HEK293 (cell line): ENCODE results near the gene GPR162.

ENCODE experiments used
- GLIS2 ChIP-seq: fragments of 450-650 bp; formaldehyde crosslinking; IDR thresholded peaks from 2 replicates; pipeline ENCODE4 v1.5.1; 2016; ENCODE audit warnings: missing biosample characterization, missing genetic modification characterization
- KLF8 ChIP-seq: fragments of 450-650 bp; formaldehyde crosslinking; IDR thresholded peaks from 2 replicates; pipeline ENCODE4 v1.5.1; 2016; ENCODE audit warnings: missing biosample characterization, missing genetic modification characterization
- OSR2 ChIP-seq: fragments of 450-650 bp; formaldehyde crosslinking; IDR thresholded peaks from 2 replicates; pipeline ENCODE4 v1.5.1; 2016; ENCODE audit warnings: missing biosample characterization, missing genetic modification characterization
- PRDM6 ChIP-seq: fragments of 450-650 bp; formaldehyde crosslinking; IDR thresholded peaks from 2 replicates; pipeline ENCODE4 v1.5.1; 2017; ENCODE audit warnings: missing biosample characterization, missing genetic modification characterization
- REPIN1 ChIP-seq: fragments of 450-650 bp; formaldehyde crosslinking; IDR thresholded peaks from 2 replicates; pipeline ENCODE4 v1.5.1; 2017; ENCODE audit warnings: missing biosample characterization, missing genetic modification characterization, low read depth
- ZBTB7A ChIP-seq: fragments of 450-650 bp; formaldehyde crosslinking; IDR thresholded peaks from 2 replicates; pipeline ENCODE4 v1.5.1; 2016; ENCODE audit warnings: low read depth, missing biosample characterization, missing genetic modification characterization
- ZEB2 ChIP-seq: fragments of 450-650 bp; formaldehyde crosslinking; IDR thresholded peaks from 2 replicates; pipeline ENCODE4 v1.5.1; 2016; ENCODE audit warnings: missing biosample characterization, missing genetic modification characterization
- ZFP37 ChIP-seq: fragments of 450-650 bp; formaldehyde crosslinking; IDR thresholded peaks from 2 replicates; pipeline ENCODE4 v1.5.1; 2016; ENCODE audit warnings: missing biosample characterization, missing genetic modification characterization
- ZFP69B ChIP-seq: fragments of 450-650 bp; formaldehyde crosslinking; IDR thresholded peaks from 2 replicates; pipeline ENCODE4 v1.5.1; 2016; ENCODE audit warnings: missing biosample characterization, missing genetic modification characterization
- ZNF10 ChIP-seq: fragments of 450-650 bp; formaldehyde crosslinking; IDR thresholded peaks from 2 replicates; pipeline ENCODE4 v1.5.1; 2017; ENCODE audit warnings: missing biosample characterization, missing genetic modification characterization
- ZNF169 ChIP-seq: fragments of 450-650 bp; formaldehyde crosslinking; IDR thresholded peaks from 2 replicates; pipeline ENCODE4 v1.5.1; 2016; ENCODE audit warnings: missing biosample characterization, missing genetic modification characterization
- ZNF175 ChIP-seq: fragments of 450-650 bp; formaldehyde crosslinking; IDR thresholded peaks from 2 replicates; pipeline ENCODE4 v1.5.1; 2016; ENCODE audit warnings: missing biosample characterization, missing genetic modification characterization
- ZNF202 ChIP-seq: fragments of 450-650 bp; formaldehyde crosslinking; IDR thresholded peaks from 2 replicates; pipeline ENCODE4 v1.5.1; 2016; ENCODE audit warnings: missing biosample characterization, missing genetic modification characterization, borderline replicate concordance
- ZNF223 ChIP-seq: fragments of 450-650 bp; formaldehyde crosslinking; IDR thresholded peaks from 2 replicates; pipeline ENCODE4 v1.5.1; 2016; ENCODE audit warnings: missing biosample characterization, missing genetic modification characterization
- ZNF23 ChIP-seq: fragments of 450-650 bp; formaldehyde crosslinking; IDR thresholded peaks from 2 replicates; pipeline ENCODE4 v1.5.1; 2016; ENCODE audit warnings: missing biosample characterization, missing genetic modification characterization, borderline replicate concordance
- ZNF266 ChIP-seq: fragments of 450-650 bp; formaldehyde crosslinking; IDR thresholded peaks from 2 replicates; pipeline ENCODE4 v1.5.1; 2016; ENCODE audit warnings: missing biosample characterization, missing genetic modification characterization, low read depth
- ZNF366 ChIP-seq: fragments of 450-650 bp; formaldehyde crosslinking; conservative IDR thresholded peaks from 2 replicates; pipeline ENCODE4 v1.5.1; 2016; ENCODE audit warnings: missing biosample characterization, missing genetic modification characterization
- ZNF398 ChIP-seq: fragments of 450-650 bp; formaldehyde crosslinking; IDR thresholded peaks from 2 replicates; pipeline ENCODE4 v1.5.1; 2017; ENCODE audit warnings: missing biosample characterization, missing genetic modification characterization
- ZNF416 ChIP-seq: fragments of 450-650 bp; formaldehyde crosslinking; IDR thresholded peaks from 2 replicates; pipeline ENCODE4 v1.5.1; 2016; ENCODE audit warnings: missing biosample characterization, missing genetic modification characterization
- ZNF621 ChIP-seq: fragments of 450-650 bp; formaldehyde crosslinking; IDR thresholded peaks from 2 replicates; pipeline ENCODE4 v1.5.1; 2017; ENCODE audit warnings: missing biosample characterization, missing genetic modification characterization
- ZNF843 ChIP-seq: fragments of 450-650 bp; formaldehyde crosslinking; IDR thresholded peaks from 2 replicates; pipeline ENCODE4 v1.5.1; 2016; ENCODE audit warnings: missing biosample characterization, missing genetic modification characterization
- ZSCAN5A ChIP-seq: fragments of 450-650 bp; formaldehyde crosslinking; IDR thresholded peaks from 2 replicates; pipeline ENCODE4 v1.5.1; 2016; ENCODE audit warnings: missing biosample characterization, missing genetic modification characterization
- TF ChIP-seq, protein P1 (sequence below): fragments of 450-650 bp; formaldehyde crosslinking; IDR thresholded peaks from 2 replicates; pipeline ENCODE4 v1.5.1; 2016; ENCODE audit warnings: missing biosample characterization, missing genetic modification characterization
- TF ChIP-seq, protein P2 (sequence below): fragments of 450-650 bp; formaldehyde crosslinking; IDR thresholded peaks from 2 replicates; pipeline ENCODE4 v1.5.1; 2017; ENCODE audit warnings: missing biosample characterization, mild to moderate bottlenecking, missing genetic modification characterization, moderate library complexity
- TF ChIP-seq, protein P3 (sequence below): fragments of 450-650 bp; IDR thresholded peaks from 2 replicates; pipeline ENCODE4 v1.5.1; 2018; ENCODE audit warnings: missing biosample characterization, missing genetic modification characterization
- TF ChIP-seq, protein P4 (sequence below): fragments of 450-650 bp; formaldehyde crosslinking; IDR thresholded peaks from 2 replicates; pipeline ENCODE4 v1.5.1; 2016; ENCODE audit warnings: missing biosample characterization, missing genetic modification characterization, borderline replicate concordance

Gene GPR162

DNA sequence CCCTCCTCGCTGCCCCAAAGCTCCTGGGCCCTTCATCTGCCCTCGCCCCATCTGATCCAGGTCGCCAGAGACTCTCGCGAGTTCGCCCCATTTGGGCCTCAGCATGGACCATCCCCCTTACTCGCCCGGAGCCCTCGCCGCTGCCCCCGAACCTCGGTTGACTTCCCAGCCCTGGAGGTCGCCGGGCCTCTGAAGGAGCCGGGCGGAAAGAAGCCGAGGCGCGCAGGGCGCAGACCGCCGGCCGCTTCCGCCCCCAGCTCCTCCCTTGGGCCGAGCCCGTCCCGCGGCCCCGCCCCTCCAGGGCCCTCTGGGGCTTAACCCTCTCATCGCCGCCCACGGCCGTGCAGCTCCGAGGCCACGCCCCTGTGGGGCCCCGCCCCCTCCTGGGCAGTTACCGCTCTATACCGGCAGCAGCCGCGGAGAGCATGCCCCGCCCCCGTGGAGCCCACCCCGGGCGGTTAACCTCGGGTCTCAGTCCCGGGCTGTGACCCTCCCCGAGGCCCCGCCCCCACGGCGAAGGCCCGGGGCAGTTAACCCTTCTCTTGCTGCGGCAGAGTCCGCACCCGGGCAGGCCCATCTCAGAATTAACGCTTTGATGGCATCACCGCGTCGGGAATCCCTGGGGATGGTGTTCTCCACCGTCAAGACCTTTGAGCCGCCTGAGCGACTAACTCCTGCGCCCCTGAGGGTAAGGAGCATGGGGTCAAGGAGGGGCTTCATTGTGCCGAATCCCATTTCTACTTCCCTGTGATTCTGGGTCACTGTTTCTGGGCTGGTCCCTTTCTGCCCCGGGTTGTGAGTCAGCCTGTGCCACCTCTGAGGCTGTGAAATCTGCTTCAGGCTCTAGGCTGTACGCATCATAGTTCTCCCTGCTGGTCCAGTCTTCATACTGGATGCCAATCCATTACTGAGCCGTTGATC lies 51.7 kb downstream of the GPR162 start, which contains the start of gene SPSB2 (continued):
- TF ChIP-seq ZNF23 (tag by site-specific recombination), result no peak
- no peak for TF ChIP-seq ZBTB7A (tag by site-specific recombination)
- TF ChIP-seq, protein P1, sequence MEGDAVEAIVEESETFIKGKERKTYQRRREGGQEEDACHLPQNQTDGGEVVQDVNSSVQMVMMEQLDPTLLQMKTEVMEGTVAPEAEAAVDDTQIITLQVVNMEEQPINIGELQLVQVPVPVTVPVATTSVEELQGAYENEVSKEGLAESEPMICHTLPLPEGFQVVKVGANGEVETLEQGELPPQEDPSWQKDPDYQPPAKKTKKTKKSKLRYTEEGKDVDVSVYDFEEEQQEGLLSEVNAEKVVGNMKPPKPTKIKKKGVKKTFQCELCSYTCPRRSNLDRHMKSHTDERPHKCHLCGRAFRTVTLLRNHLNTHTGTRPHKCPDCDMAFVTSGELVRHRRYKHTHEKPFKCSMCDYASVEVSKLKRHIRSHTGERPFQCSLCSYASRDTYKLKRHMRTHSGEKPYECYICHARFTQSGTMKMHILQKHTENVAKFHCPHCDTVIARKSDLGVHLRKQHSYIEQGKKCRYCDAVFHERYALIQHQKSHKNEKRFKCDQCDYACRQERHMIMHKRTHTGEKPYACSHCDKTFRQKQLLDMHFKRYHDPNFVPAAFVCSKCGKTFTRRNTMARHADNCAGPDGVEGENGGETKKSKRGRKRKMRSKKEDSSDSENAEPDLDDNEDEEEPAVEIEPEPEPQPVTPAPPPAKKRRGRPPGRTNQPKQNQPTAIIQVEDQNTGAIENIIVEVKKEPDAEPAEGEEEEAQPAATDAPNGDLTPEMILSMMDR, result no peak
- TF ChIP-seq GLIS2 (tag by site-specific recombination), result peak; percentile 77
- TF ChIP-seq ZNF621 (tag by site-specific recombination), result no peak
- no peak for TF ChIP-seq ZNF266 (tag by site-specific recombination)
- TF ChIP-seq ZNF202 (tag by site-specific recombination), result no peak
- TF ChIP-seq, protein P2, sequence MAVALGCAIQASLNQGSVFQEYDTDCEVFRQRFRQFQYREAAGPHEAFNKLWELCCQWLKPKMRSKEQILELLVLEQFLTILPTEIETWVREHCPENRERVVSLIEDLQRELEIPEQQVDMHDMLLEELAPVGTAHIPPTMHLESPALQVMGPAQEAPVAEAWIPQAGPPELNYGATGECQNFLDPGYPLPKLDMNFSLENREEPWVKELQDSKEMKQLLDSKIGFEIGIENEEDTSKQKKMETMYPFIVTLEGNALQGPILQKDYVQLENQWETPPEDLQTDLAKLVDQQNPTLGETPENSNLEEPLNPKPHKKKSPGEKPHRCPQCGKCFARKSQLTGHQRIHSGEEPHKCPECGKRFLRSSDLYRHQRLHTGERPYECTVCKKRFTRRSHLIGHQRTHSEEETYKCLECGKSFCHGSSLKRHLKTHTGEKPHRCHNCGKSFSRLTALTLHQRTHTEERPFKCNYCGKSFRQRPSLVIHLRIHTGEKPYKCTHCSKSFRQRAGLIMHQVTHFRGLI, result no peak
- TF ChIP-seq ZFP69B, result peak; percentile 51; the same call in 1 of the 2 replicates
- peak; percentile 93 for TF ChIP-seq ZNF223
- peak; percentile 79 for TF ChIP-seq OSR2
- TF ChIP-seq ZNF398 (tag by site-specific recombination), result no peak
- no peak for TF ChIP-seq ZFP37 (tag by site-specific recombination)
- no peak for TF ChIP-seq PRDM6 (tag by site-specific recombination)
- TF ChIP-seq, protein P3, sequence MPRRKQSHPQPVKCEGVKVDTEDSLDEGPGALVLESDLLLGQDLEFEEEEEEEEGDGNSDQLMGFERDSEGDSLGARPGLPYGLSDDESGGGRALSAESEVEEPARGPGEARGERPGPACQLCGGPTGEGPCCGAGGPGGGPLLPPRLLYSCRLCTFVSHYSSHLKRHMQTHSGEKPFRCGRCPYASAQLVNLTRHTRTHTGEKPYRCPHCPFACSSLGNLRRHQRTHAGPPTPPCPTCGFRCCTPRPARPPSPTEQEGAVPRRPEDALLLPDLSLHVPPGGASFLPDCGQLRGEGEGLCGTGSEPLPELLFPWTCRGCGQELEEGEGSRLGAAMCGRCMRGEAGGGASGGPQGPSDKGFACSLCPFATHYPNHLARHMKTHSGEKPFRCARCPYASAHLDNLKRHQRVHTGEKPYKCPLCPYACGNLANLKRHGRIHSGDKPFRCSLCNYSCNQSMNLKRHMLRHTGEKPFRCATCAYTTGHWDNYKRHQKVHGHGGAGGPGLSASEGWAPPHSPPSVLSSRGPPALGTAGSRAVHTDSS, result no peak
- no peak for TF ChIP-seq ZSCAN5A (tag by site-specific recombination)
- TF ChIP-seq, protein P4, sequence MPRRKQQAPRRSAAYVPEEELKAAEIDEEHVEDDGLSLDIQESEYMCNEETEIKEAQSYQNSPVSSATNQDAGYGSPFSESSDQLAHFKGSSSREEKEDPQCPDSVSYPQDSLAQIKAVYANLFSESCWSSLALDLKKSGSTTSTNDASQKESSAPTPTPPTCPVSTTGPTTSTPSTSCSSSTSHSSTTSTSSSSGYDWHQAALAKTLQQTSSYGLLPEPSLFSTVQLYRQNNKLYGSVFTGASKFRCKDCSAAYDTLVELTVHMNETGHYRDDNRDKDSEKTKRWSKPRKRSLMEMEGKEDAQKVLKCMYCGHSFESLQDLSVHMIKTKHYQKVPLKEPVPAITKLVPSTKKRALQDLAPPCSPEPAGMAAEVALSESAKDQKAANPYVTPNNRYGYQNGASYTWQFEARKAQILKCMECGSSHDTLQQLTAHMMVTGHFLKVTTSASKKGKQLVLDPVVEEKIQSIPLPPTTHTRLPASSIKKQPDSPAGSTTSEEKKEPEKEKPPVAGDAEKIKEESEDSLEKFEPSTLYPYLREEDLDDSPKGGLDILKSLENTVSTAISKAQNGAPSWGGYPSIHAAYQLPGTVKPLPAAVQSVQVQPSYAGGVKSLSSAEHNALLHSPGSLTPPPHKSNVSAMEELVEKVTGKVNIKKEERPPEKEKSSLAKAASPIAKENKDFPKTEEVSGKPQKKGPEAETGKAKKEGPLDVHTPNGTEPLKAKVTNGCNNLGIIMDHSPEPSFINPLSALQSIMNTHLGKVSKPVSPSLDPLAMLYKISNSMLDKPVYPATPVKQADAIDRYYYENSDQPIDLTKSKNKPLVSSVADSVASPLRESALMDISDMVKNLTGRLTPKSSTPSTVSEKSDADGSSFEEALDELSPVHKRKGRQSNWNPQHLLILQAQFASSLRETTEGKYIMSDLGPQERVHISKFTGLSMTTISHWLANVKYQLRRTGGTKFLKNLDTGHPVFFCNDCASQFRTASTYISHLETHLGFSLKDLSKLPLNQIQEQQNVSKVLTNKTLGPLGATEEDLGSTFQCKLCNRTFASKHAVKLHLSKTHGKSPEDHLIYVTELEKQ (tag by site-specific recombination), result no peak
- 0 out of 2 replicates have a peak, but pooled peaks have one; percentile 28 for TF ChIP-seq ZNF366 (tag by site-specific recombination)
- peak; percentile 85 for TF ChIP-seq ZEB2
- TF ChIP-seq ZNF843 (tag by site-specific recombination), result no peak
- no peak for TF ChIP-seq ZNF416 (tag by site-specific recombination)
- no peak for TF ChIP-seq ZNF169 (tag by site-specific recombination)
- TF ChIP-seq REPIN1 (tag by site-specific recombination), result no peak
- no peak for TF ChIP-seq ZNF175
- peak; percentile 89 for TF ChIP-seq KLF8
- TF ChIP-seq ZNF10, result 0 out of 2 replicates have a peak, but pooled peaks have one; percentile 6
